ENCODE results near the gene ECT2.

DNA sequence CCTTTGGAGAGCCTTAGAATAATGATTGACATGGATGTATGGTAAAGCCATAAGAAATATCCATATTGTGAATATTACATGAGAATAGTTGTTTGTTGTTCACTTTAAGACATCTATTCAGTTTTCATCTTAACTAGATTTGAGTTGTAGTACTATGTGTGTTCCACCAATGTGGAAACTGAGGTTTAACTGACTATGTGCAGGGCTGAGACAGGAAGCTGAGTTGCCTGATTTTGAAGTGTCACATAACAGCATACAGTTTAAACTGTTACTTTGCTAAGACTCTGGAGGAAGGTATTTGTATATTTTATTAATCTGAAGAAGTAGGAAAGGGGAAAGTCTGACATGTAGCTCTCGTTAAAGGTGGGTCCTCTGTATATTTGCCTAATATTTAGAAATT, 2.1 kb downstream of the ECT2 start:
- TF ChIP-seq POLR2AphosphoS5 (IDR thresholded peaks at IDR 0.05; ENCODE audit: low read depth): no peak
- TF ChIP-seq, protein P1, sequence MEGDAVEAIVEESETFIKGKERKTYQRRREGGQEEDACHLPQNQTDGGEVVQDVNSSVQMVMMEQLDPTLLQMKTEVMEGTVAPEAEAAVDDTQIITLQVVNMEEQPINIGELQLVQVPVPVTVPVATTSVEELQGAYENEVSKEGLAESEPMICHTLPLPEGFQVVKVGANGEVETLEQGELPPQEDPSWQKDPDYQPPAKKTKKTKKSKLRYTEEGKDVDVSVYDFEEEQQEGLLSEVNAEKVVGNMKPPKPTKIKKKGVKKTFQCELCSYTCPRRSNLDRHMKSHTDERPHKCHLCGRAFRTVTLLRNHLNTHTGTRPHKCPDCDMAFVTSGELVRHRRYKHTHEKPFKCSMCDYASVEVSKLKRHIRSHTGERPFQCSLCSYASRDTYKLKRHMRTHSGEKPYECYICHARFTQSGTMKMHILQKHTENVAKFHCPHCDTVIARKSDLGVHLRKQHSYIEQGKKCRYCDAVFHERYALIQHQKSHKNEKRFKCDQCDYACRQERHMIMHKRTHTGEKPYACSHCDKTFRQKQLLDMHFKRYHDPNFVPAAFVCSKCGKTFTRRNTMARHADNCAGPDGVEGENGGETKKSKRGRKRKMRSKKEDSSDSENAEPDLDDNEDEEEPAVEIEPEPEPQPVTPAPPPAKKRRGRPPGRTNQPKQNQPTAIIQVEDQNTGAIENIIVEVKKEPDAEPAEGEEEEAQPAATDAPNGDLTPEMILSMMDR (IDR thresholded peaks at IDR 0.05; ENCODE audit: insufficient read depth, low read length): no peak
- TF ChIP-seq, protein P2, sequence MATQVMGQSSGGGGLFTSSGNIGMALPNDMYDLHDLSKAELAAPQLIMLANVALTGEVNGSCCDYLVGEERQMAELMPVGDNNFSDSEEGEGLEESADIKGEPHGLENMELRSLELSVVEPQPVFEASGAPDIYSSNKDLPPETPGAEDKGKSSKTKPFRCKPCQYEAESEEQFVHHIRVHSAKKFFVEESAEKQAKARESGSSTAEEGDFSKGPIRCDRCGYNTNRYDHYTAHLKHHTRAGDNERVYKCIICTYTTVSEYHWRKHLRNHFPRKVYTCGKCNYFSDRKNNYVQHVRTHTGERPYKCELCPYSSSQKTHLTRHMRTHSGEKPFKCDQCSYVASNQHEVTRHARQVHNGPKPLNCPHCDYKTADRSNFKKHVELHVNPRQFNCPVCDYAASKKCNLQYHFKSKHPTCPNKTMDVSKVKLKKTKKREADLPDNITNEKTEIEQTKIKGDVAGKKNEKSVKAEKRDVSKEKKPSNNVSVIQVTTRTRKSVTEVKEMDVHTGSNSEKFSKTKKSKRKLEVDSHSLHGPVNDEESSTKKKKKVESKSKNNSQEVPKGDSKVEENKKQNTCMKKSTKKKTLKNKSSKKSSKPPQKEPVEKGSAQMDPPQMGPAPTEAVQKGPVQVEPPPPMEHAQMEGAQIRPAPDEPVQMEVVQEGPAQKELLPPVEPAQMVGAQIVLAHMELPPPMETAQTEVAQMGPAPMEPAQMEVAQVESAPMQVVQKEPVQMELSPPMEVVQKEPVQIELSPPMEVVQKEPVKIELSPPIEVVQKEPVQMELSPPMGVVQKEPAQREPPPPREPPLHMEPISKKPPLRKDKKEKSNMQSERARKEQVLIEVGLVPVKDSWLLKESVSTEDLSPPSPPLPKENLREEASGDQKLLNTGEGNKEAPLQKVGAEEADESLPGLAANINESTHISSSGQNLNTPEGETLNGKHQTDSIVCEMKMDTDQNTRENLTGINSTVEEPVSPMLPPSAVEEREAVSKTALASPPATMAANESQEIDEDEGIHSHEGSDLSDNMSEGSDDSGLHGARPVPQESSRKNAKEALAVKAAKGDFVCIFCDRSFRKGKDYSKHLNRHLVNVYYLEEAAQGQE (IDR thresholded peaks at IDR 0.05; ENCODE audit: insufficient replicate concordance, low read depth): no peak
